NT2/D1 (cell line): ENCODE data around the gene SDCCAG8.

ENCODE experiments used
- SUZ12 ChIP-seq: IDR thresholded peaks from 2 replicates; pipeline ENCODE4 v1.6.1; 2011; ENCODE audit not compliant: insufficient read length, insufficient read depth; ENCODE audit errors: extremely low read depth
- YY1 ChIP-seq: IDR thresholded peaks from 2 replicates; pipeline ENCODE4 v1.6.1; 2011; ENCODE audit not compliant: insufficient read length, insufficient read depth
- ZNF274 ChIP-seq: IDR thresholded peaks from 2 replicates; pipeline ENCODE4 v1.6.1; 2011; ENCODE audit warnings: mild to moderate bottlenecking, low read depth, low read length

DNA sequence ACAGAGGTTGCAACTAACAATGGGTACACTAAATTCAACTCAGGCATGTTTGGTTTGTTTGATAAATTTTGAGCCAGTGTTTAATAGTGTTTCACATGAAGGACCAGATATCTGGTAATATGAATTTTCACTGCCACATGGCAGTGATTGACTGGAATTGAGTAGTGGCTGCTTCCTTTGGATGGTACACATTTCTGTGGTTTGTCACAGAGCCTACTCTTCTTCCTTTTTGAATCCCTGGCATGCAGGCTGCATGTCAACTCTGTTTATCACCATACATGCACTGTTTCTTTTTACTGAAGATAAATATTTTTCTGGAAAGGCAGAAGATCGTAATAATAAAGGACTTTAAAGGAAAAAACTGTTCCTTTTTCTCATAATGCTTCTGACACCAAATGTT, 35.5 kb downstream of the SDCCAG8 start:
- TF ChIP-seq ZNF274 (no peak), SUZ12 (no peak), YY1 (no peak)
